GM18858 (cell line): ENCODE data around the gene CFAP251.

Experiments used
- ATAC-seq: cut with Tn5 transposase; IDR thresholded peaks from one replicate; pipeline ENCODE4 v1.9.1; 2021; ENCODE audit not compliant: unreplicated experiment

The CFAP251 gene

DNA sequence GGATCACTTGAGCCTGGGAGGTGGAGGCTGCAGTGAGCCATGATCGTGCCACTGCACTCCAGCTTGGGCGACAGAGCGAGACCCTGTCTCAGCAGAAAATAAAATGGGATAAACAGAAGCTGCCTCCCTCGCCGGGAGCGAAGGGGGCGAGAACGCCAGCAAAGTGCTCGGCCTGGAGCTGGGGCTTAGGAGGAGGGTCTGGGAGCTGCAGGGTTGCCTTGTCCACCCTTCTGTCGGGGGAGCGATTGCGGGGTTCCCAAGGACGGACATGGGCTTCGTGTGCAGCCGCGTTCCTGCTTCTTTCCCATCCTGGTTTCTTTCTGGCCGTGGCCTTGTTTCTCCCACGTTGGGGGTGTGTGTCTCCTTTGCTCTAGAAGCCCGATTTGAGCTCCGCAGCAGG lies 132.3 kb downstream of the CFAP251 start:
- no peak for ATAC-seq

DNA sequence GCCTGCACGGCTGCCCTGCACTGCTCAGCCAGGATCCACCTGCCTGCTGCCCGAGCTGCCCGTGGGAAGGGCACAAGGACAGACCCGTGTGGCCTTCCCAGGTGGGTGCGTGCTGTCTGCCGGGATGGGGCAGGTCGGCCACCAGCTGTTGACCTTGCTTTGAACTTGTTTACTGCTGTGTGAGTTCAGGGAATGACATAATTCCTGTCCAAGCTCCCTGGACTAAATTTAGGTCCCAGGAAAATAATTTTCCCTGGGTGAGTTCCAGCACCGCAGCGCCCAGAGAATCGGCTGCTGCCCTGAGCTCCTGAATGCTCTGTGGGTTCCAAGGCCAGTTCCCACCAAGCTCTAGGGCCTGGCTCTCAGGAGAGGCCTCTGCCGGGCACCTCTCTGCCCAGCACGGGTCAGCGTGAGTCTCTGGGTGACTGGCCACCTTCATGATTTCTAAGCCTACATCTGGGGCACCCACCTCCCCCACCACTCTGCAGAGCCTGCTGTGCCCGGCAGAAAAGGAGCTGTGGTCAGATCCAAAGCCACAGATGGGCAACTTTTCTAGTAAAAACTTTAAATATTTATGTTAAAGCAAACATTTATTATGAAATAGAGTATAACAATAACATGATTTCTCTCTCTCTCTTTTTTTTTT lies 133.0 kb downstream of the CFAP251 start:
- ATAC-seq: no peak

DNA sequence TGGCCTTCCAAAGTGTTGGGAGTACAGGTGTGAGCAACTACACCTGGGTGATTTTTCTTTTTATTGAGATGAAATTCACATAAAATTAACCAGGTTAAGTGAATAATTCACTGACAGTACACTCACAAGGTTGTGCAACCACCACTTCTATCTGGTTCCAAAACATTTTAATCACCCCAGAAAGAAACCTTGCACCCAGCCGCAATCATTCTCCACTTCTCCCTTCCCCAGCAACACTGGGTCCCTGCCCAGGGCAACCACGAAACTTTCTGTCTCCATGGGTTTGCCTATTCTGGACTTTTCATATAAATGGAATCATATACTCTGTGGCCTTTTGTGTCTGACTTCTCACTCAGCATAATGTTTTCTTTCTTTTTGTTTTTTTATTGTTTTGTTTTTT lies 133.9 kb downstream of the CFAP251 start:
- no peak for ATAC-seq
